HEK293T (cell line): Measurements from ENCODE around the gene PPID.

Experiments used
- SUZ12 ChIP-seq: fragments of 450-650 bp; IDR thresholded peaks from 2 replicates; pipeline ENCODE4 v1.6.1; 2016; ENCODE audit warnings: mild to moderate bottlenecking
- TARDBP ChIP-seq: fragments of 450-650 bp; IDR thresholded peaks from 2 replicates; pipeline ENCODE4 v1.6.1; 2016
- TF ChIP-seq, protein P1 (sequence below): fragments of 450-650 bp; IDR thresholded peaks from 2 replicates; pipeline ENCODE4 v1.6.1; 2016

DNA sequence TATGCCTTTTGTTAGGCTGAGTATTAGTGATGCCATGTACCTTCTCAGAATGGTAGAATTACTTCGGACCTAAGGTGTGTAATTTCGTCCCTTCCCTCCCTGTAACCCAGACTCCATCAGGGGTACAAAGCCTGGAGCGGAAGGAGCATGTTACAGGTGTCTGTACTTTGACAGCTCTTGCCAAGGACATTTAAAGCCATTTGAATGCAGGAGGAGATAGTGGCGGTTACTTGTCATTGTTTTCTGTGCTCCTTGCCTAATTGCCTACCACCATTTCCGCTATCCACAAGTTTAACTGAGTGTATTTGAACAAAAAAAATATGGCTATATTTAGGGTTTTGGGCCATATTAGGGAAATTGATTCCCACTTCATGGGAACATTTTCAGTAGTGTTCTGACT is 47.5 kb upstream of the PPID start:
- TF ChIP-seq, protein P1, sequence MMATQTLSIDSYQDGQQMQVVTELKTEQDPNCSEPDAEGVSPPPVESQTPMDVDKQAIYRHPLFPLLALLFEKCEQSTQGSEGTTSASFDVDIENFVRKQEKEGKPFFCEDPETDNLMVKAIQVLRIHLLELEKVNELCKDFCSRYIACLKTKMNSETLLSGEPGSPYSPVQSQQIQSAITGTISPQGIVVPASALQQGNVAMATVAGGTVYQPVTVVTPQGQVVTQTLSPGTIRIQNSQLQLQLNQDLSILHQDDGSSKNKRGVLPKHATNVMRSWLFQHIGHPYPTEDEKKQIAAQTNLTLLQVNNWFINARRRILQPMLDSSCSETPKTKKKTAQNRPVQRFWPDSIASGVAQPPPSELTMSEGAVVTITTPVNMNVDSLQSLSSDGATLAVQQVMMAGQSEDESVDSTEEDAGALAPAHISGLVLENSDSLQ, result no peak
- TF ChIP-seq TARDBP (no peak), SUZ12 (no peak)
